ENCODE measurements around the gene GPA33.
A peak's percentile ranks its signal among the peaks of the same experiment; 100 is the strongest.

Gene GPA33

GRCh38 chr1:167106119-167106461 lies 15.9 kb upstream of the GPA33 start:
- no peak for DNase-seq
- TF ChIP-seq, protein P1, sequence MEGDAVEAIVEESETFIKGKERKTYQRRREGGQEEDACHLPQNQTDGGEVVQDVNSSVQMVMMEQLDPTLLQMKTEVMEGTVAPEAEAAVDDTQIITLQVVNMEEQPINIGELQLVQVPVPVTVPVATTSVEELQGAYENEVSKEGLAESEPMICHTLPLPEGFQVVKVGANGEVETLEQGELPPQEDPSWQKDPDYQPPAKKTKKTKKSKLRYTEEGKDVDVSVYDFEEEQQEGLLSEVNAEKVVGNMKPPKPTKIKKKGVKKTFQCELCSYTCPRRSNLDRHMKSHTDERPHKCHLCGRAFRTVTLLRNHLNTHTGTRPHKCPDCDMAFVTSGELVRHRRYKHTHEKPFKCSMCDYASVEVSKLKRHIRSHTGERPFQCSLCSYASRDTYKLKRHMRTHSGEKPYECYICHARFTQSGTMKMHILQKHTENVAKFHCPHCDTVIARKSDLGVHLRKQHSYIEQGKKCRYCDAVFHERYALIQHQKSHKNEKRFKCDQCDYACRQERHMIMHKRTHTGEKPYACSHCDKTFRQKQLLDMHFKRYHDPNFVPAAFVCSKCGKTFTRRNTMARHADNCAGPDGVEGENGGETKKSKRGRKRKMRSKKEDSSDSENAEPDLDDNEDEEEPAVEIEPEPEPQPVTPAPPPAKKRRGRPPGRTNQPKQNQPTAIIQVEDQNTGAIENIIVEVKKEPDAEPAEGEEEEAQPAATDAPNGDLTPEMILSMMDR (IDR thresholded peaks at IDR 0.05) = no peak
- Mint-ChIP-seq H3K9me3 (peaks cover 19% of the 10 kb centered on the region), H3K27me3 (ENCODE audit: low read depth, poor library complexity) (no peaks in the 10 kb centered on the region), H3K4me3 (no peak overlapping the region), H3K4me1 (peaks cover 50% of the 10 kb centered on the region), H3K36me3 (ENCODE audit: low read depth) (peaks cover 10% of the 10 kb centered on the region), H3K27ac (no peak overlapping the region)

DNA sequence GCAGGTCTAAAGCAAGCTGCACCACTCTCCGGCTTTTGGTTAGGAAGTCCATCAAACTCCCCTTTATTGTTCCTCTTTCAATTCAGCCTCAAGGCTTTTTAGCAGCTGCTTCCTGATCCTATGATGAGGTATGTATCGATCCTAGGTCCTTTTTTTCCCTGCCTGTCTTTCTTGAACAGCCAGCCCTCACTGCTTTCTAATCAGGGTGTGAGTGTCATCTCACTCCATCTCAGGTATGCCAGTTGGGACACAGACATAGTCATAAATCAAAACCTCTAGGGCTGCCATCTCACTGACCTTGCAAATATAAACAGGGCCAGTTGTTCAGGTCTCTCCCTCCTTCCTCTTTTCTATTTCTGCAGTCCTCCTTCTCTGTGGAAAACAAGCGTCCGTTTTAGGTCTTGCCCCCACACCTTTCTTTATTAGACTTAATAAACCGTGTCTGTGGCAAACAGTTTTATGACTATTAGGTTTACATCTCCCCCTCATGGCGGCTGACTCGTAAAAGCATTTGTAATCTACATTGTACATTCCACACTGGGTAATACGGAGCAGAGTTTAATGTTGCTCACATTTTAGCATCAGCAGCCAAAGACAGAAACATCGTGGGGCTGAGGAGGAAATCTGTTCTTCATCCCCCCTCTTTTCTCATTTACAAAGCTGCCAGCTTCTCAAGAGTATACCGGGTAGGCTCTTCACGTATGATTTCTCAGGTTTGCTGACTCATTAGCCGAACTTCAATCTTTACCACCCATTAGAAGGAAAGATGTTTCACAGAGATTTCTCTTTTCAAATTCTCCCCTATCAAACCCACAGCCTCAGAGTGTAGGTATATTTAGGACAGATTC lies 15.3 kb upstream of the GPA33 start:
- Mint-ChIP-seq H3K4me3 (peak overlapping the region; percentile 59), H3K9me3 (peaks cover 13% of the 10 kb centered on the region), H3K27ac (peak overlapping the region; percentile 43), H3K36me3 (ENCODE audit: low read depth) (peaks cover 5% of the 10 kb centered on the region), H3K4me1 (peaks cover 50% of the 10 kb centered on the region), H3K27me3 (ENCODE audit: low read depth, poor library complexity) (no peaks in the 10 kb centered on the region)
- no peak for DNase-seq
- TF ChIP-seq, protein P1 (IDR thresholded peaks at IDR 0.05) = no peak

DNA sequence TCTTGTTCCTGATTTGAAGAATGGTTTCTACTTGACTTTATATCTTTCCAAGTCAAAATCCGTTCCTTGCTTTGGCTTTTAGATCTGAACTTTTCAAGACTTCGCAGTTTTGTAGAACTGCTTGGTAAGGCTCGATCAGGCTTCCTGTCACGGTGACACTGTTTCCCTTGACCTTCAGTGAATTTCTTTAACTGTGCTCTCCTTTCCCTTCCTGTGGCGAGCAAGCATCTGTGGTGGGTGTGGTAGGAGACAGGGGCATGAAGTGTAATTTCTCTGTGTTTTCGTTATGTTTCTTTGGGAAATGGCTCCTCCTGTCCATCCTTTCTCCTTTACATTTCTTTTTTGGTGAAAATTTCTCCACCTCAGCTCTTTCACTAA lies 14.1 kb upstream of the GPA33 start:
- Mint-ChIP-seq H3K4me1 (peaks cover 44% of the 10 kb centered on the region), H3K27me3 (ENCODE audit: low read depth, poor library complexity) (no peaks in the 10 kb centered on the region), H3K9me3 (peaks cover 9% of the 10 kb centered on the region), H3K4me3 (peak overlapping the region; percentile 14), H3K36me3 (ENCODE audit: low read depth) (peaks cover 7% of the 10 kb centered on the region), H3K27ac (no peak overlapping the region)
- DNase-seq = no peak
- TF ChIP-seq, protein P1 (IDR thresholded peaks at IDR 0.05) = no peak

- Mint-ChIP-seq H3K36me3 (ENCODE audit: low read depth) (peaks cover 9% of the 10 kb centered on the region), H3K4me1 (peaks cover 37% of the 10 kb centered on the region), H3K9me3 (peaks cover 18% of the 10 kb centered on the region), H3K4me3 (no peak overlapping the region), H3K27ac (peak overlapping the region; percentile 70), H3K27me3 (ENCODE audit: low read depth, poor library complexity) (no peaks in the 10 kb centered on the region)
- TF ChIP-seq, protein P1 (IDR thresholded peaks at IDR 0.05) = no peak
- DNase-seq = no peak
Observed at GRCh38 chr1:167102906-167103573, 12.9 kb upstream of the GPA33 start.

DNA sequence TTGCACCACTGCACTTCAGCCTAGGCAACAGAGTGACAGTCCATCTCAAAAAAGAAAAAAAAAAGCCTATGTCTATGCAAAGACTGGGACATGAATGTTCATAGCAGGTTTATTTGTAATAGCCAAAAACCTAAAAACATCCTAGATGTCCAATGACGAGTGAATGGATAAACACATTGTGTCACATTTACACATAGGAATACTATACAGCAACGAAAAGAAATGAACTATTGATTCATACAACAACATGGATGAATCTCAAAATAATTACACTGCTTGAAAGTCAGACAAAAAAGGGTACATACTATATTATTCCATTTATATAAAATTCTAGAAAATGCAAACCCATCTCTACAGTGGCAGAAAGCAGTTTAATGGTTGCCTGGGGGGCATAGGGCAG lies 11.6 kb upstream of the GPA33 start:
- H3K4me1 Mint-ChIP-seq = peaks cover 37% of the 10 kb centered on the region
- TF ChIP-seq, protein P1 (IDR thresholded peaks at IDR 0.05) = no peak
- peaks cover 4% of the 10 kb centered on the region for H3K27me3 Mint-ChIP-seq (ENCODE audit: low read depth, poor library complexity)
- H3K4me3 Mint-ChIP-seq = no peak overlapping the region
- DNase-seq = no peak
- H3K36me3 Mint-ChIP-seq (ENCODE audit: low read depth) = peaks cover 14% of the 10 kb centered on the region
- H3K27ac Mint-ChIP-seq = no peak overlapping the region
- peaks cover 24% of the 10 kb centered on the region for H3K9me3 Mint-ChIP-seq
